K562 (cell line): ENCODE results near the gene ASB18. TPM values are rescaled to one million over a fixed set of nuclear protein-coding genes. Genes with fewer than 3 reads are reported as not detected.
A peak's percentile ranks its signal among the peaks of the same experiment; 100 is the strongest.

Experiments used
- ATAC-seq: fragments of 200-7000 bp; cut with Tn5 transposase; 3 replicates; pipeline ENCODE4 v1.9.1; 2020; ENCODE audit warnings: moderate library complexity
- Bru-seq: library from RNA; stranded (reverse); fragments of 400-500 nt; gene quantifications from one replicate; lab custom pipeline; 2021; lab: Mats Ljungman, UMichigan
- BruChase-seq, 2 experiments: library from RNA; stranded (reverse); fragments of 400-500 nt; gene quantifications; one replicate each; lab custom pipeline; 2021; lab: Mats Ljungman, UMichigan
- BruUV-seq: library from RNA; stranded (reverse); fragments of 400-500 nt; replicated peaks from 2 replicates; lab custom pipeline; 2021; lab: Mats Ljungman, UMichigan
- CTCF ChIA-PET: fragments of 300-600 bp; formaldehyde crosslinking; extraction: SDS; loops from one replicate; lab custom pipeline; 2021; ENCODE audit warnings: low intra/inter-chr PET ratio; lab: Yijun Ruan, JAX
- POLR2A ChIA-PET: fragments of 300-600, 350-650 bp; sonication (Branson Sonifier 250); formaldehyde crosslinking; extraction: SDS; loops from one replicate; lab custom pipeline; 2021; ENCODE audit warnings: antibody characterized with exemption, inconsistent platforms; lab: Yijun Ruan, JAX
- DNase-seq, 4 experiments: peaks; one replicate each; pipeline versions ENCODE4 v3.0.0 to v3.0.0-alpha.2; 2011 to 2018; ENCODE audit warnings: low spot score in 3 of 4, mixed read lengths in 3 of 4; ENCODE audit errors: extremely low read depth in 1 of 4
- FAIRE-seq: peaks from 2 replicates; lab custom pipeline; 2011; peaks lifted over from hg19 to GRCh38; lab: Jason Lieb, UNC
- H2AFZ ChIP-seq: 2 replicates; pipeline ENCODE4 v1.6.0; 2011; ENCODE audit warnings: low read depth, low read length, control low read depth, inconsistent platforms
- H3K27ac ChIP-seq: fragments of 200-600 bp; 3 replicates; pipeline ENCODE4 v1.8.0; 2011; ENCODE audit warnings: low read depth, mild to moderate bottlenecking, control low read depth, inconsistent platforms, low read length, moderate library complexity, mixed read lengths; ENCODE audit errors: extremely low read depth
- H3K27me3 ChIP-seq, 2 experiments: fragments of 300-600 bp in 1 of 2; 2 replicates in 1 of 2; 3 replicates in 1 of 2; pipeline versions ENCODE4 v1.6.0 to v1.8.0; 2011; ENCODE audit warnings: inconsistent platforms in 2 of 2, low read length in 2 of 2, mild to moderate bottlenecking in 1 of 2, mixed read lengths in 1 of 2, moderate library complexity in 1 of 2; ENCODE audit not compliant: control insufficient read depth in 2 of 2, insufficient read depth in 2 of 2
- H3K36me3 ChIP-seq: fragments of 300-600 bp; 3 replicates; pipeline ENCODE4 v1.8.0; 2011; ENCODE audit warnings: mild to moderate bottlenecking, low read length, inconsistent platforms; ENCODE audit not compliant: control insufficient read depth, insufficient read depth
- H3K4me1 ChIP-seq, 2 experiments: fragments of 200-600 bp in 1 of 2; replicated peaks in 1 of 2; 2 replicates in 1 of 2; 3 replicates in 1 of 2; pipeline versions ENCODE4 v1.5.1 to v1.8.0; 2011; ENCODE audit warnings: inconsistent platforms in 2 of 2, low read length in 2 of 2, mild to moderate bottlenecking in 1 of 2, mixed read lengths in 1 of 2, moderate library complexity in 1 of 2; ENCODE audit not compliant: control insufficient read depth in 2 of 2, insufficient read depth in 2 of 2
- H3K4me2 ChIP-seq: 2 replicates; pipeline ENCODE4 v1.6.1; 2011; ENCODE audit warnings: low read length, control low read depth, inconsistent platforms, mixed read lengths; ENCODE audit not compliant: insufficient read depth
- H3K4me3 ChIP-seq: fragments of 200-600 bp; sonication (generic), shearing (Covaris generic); 2 replicates; pipeline ENCODE4 v1.5.1; 2016; ENCODE audit warnings: control low read depth, inconsistent platforms
- H3K79me2 ChIP-seq: fragments of 200-600 bp; 3 replicates; pipeline ENCODE4 v1.8.0; 2011; ENCODE audit warnings: low read length, inconsistent platforms; ENCODE audit not compliant: control insufficient read depth, insufficient read depth
- H3K9ac ChIP-seq, 2 experiments: 2 replicates each; pipeline versions ENCODE4 v1.6.0 to v1.6.1; 2011; ENCODE audit warnings: low read depth in 2 of 2, low read length in 2 of 2, control low read depth in 1 of 2, inconsistent platforms in 1 of 2, mild to moderate bottlenecking in 1 of 2, mixed read lengths in 1 of 2; ENCODE audit not compliant: insufficient read depth in 1 of 2
- H3K9me1 ChIP-seq: one replicate; pipeline ENCODE4 v1.6.0; 2011; ENCODE audit warnings: inconsistent platforms, mild to moderate bottlenecking, low read length, moderate library complexity; ENCODE audit not compliant: control insufficient read depth, insufficient read depth
- H3K9me3 ChIP-seq: replicated peaks from 2 replicates; pipeline ENCODE4 v1.5.1; 2011; ENCODE audit warnings: low read depth, low read length, inconsistent platforms; ENCODE audit not compliant: control insufficient read depth, insufficient read depth
- H4K20me1 ChIP-seq: replicated peaks from 2 replicates; pipeline ENCODE4 v1.6.1; 2011; ENCODE audit warnings: low read length, inconsistent platforms, mixed read lengths; ENCODE audit not compliant: control insufficient read depth, insufficient read depth
- BMI1 ChIP-seq: fragments of 150-350 bp; IDR thresholded peaks from 2 replicates; pipeline ENCODE4 v1.6.1; 2014; ENCODE audit warnings: low read length
- ILF3 ChIP-seq: fragments of 450-650 bp; IDR thresholded peaks from 2 replicates; pipeline ENCODE4 v1.6.1; 2018; ENCODE audit warnings: antibody characterized with exemption, mild to moderate bottlenecking, moderate library complexity, borderline replicate concordance
- KAT7 ChIP-seq: sonication (generic); formaldehyde crosslinking; IDR thresholded peaks from 2 replicates; pipeline ENCODE4 v1.8.0; 2022; ENCODE audit warnings: missing genetic modification reagents, mild to moderate bottlenecking, borderline replicate concordance
- PHB ChIP-seq: fragments of 250-450 bp; sonication (Bioruptor Pico); IDR thresholded peaks from 2 replicates; pipeline ENCODE4 v1.5.0; 2021
- SP1 ChIP-seq: sonication (generic); formaldehyde crosslinking; IDR thresholded peaks from 2 replicates; pipeline ENCODE4 v1.8.1; 2022; ENCODE audit warnings: mild to moderate bottlenecking, missing genetic modification reagents
- TGIF2 ChIP-seq: sonication (generic); formaldehyde crosslinking; IDR thresholded peaks from 2 replicates; pipeline ENCODE4 v1.8.1; 2022; ENCODE audit warnings: mild to moderate bottlenecking, missing genetic modification reagents, moderate library complexity
- ZKSCAN3 ChIP-seq: fragments of 250-450 bp; sonication (Bioruptor Pico); IDR thresholded peaks from 2 replicates; pipeline ENCODE4 v1.4.0; 2020
- ZNF121 ChIP-seq: sonication (generic); formaldehyde crosslinking; conservative IDR thresholded peaks from 2 replicates; pipeline ENCODE4 v1.8.0; 2022; ENCODE audit warnings: missing genetic modification reagents
- ZNF347 ChIP-seq: fragments of 450-650 bp; formaldehyde crosslinking; IDR thresholded peaks from 2 replicates; pipeline ENCODE4 v1.4.0; 2020; ENCODE audit warnings: low read depth, mild to moderate bottlenecking, moderate library complexity
- ZNF436 ChIP-seq: fragments of 250-450, 450-650 bp; sonication (Bioruptor Pico); formaldehyde crosslinking; IDR thresholded peaks from 2 replicates; pipeline ENCODE4 v1.7.0; 2020; ENCODE audit warnings: mild to moderate bottlenecking
- ZNF778 ChIP-seq: fragments of 450-650 bp; formaldehyde crosslinking; IDR thresholded peaks from 2 replicates; pipeline ENCODE4 v1.4.0; 2020; ENCODE audit warnings: mild to moderate bottlenecking, moderate library complexity
- ZNF79 ChIP-seq: fragments of 250-450 bp; sonication (Bioruptor Pico); IDR thresholded peaks from 2 replicates; pipeline ENCODE4 v1.4.0; 2020; ENCODE audit warnings: low read depth, mild to moderate bottlenecking, moderate library complexity
- WGBS: fragments of 100-300 bp; shearing (Covaris generic); methylation state at CpG from one replicate; pipeline ENCODE4 v1.1.6; 2016; ENCODE audit warnings: low coverage, mixed read lengths; ENCODE audit not compliant: insufficient coverage; ENCODE audit errors: missing lambda C conversion rate; 5-methylcytosine and 5-hydroxymethylcytosine counted together
- in situ Hi-C: fragments of 300-500 bp; cut with MboI; formaldehyde crosslinking; loops from 4 replicates; pipeline ENCODE4 v1.15.0; 2018; ENCODE audit warnings: inconsistent platforms, mixed read lengths
- intact Hi-C: fragments of 100-400 bp; cut with micrococcal nuclease; formaldehyde crosslinking; loops from 2 replicates; pipeline ENCODE4 v1.14.2; 2022
- long read RNA-seq, 3 experiments: library from polyadenylated mRNA in 2 of 3; library from RNA in 1 of 3; unstranded in 2 of 3; stranded (forward) in 1 of 3; transcript quantifications; one replicate each; pipeline ENCODE4 v2.0.0, GENCODE V29; 2019 to 2022
- polyA minus RNA-seq, 3 experiments: library from RNA; depleted of rRNA, polyadenylated mRNA; stranded (reverse); fragments of >200 nt; gene quantifications; 2 replicates each; pipeline ENCODE4 v1.2.3, GENCODE V29; 2011
- polyA plus RNA-seq, 8 experiments: library from polyadenylated mRNA; depleted of rRNA in 4 of 8; stranded (reverse) in 5 of 8; unstranded in 3 of 8; fragments of >200 nt; fragmentation: Nextera tagmentation in 2 of 8; fragmentation: Illumina TruSeq in 1 of 8; extraction: Ambion mirVana in 2 of 8; extraction: Trizol in 1 of 8; gene quantifications; 2 replicates each; pipeline versions ENCODE4 v1.2.1 to v1.2.3, GENCODE V29; 2011 to 2014; ENCODE audit warnings: inconsistent platforms in 1 of 8, missing spikeins in 1 of 8
- total RNA-seq, 7 experiments: library from RNA; depleted of rRNA in 6 of 7; stranded (reverse); fragments of >200 nt in 6 of 7; fragmentation: Illumina TruSeq in 2 of 7; extraction: Trizol in 2 of 7; gene quantifications; 2 replicates each; pipeline versions ENCODE4 v1.2.1 to v1.2.3, GENCODE V29; 2011 to 2021; ENCODE audit warnings: low replicate concordance in 1 of 7
- TF ChIP-seq, protein P1 (sequence below): sonication (generic); formaldehyde crosslinking; IDR thresholded peaks from 2 replicates; pipeline ENCODE4 v1.8.1; 2023; ENCODE audit warnings: mild to moderate bottlenecking, missing genetic modification reagents

Gene ASB18, protein sequence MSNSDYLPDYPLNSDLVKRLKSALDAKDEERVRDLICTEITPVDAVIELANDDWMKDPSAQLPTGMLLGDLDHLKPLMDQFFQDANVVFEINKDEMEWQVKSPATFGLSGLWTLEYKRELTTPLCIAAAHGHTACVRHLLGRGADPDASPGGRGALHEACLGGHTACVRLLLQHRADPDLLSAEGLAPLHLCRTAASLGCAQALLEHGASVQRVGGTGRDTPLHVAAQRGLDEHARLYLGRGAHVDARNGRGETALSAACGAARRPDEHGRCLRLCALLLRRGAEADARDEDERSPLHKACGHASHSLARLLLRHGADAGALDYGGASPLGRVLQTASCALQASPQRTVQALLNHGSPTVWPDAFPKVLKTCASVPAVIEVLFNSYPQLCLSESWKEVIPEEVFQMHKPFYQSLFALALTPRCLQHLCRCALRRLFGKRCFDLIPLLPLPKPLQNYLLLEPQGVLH
- not detected in 2 replicates for total RNA-seq (2011; cell fraction: chromatin; rRNA removed; ENCODE audit: low replicate concordance)
- total RNA-seq (2011; cell fraction: nucleolus; rRNA removed), result not detected in 2 replicates
- total RNA-seq (2011; cell fraction: nucleoplasm; rRNA removed), result not detected in 2 replicates
- total RNA-seq (2014; rRNA removed) (not detected in 2 replicates), total RNA-seq (2014; rRNA removed; fragmentation: Illumina TruSeq; extraction: Trizol) (not detected in 2 replicates), total RNA-seq (2015; rRNA removed; fragmentation: Illumina TruSeq; extraction: Trizol) (not detected in 2 replicates), total RNA-seq (2021) (not detected in 2 replicates), polyA plus RNA-seq (2011; rRNA removed) (not detected in 2 replicates), polyA plus RNA-seq (2014; fragmentation: Illumina TruSeq; extraction: Trizol) (not detected in 2 replicates), polyA plus RNA-seq (2014; fragmentation: Nextera tagmentation; extraction: Ambion mirVana) (not detected), polyA plus RNA-seq (2014; rRNA removed) (not detected in 2 replicates), polyA minus RNA-seq (2011; rRNA and poly(A)+ RNA removed) (not detected in 2 replicates), Bru-seq, nascent RNA (percentile 1 among the genes with signal in this experiment), BruChase-seq, experiment 1, labeled RNA remaining after a 2-hour chase (not detected), BruChase-seq, experiment 2, labeled RNA remaining after a 6-hour chase (not detected)
- polyA plus RNA-seq (2011; cell fraction: cytosol; rRNA removed), result not detected in 2 replicates
- polyA plus RNA-seq (2011; cell fraction: nucleus; rRNA removed), result not detected in 2 replicates
- polyA plus RNA-seq (2012), result not detected in 2 replicates
- not detected in 2 replicates for polyA minus RNA-seq (2011; cell fraction: cytosol; rRNA and poly(A)+ RNA removed)
- not detected in 2 replicates for polyA minus RNA-seq (2011; cell fraction: nucleus; rRNA and poly(A)+ RNA removed)
- long read RNA-seq, experiment 1, result 0 reads
- long read RNA-seq, experiment 2, result 0 reads
- long read RNA-seq, experiment 3, result 0 reads

- Histone ChIP-seq H3K27ac (no peak within 1 kb of the TSS), H2AFZ (no peak within 1 kb of the TSS), H3K9ac (no peak within 1 kb of the TSS), H3K9me1 (no peaks in the 10 kb centered on the region), H4K20me1 (no peaks in the 10 kb centered on the region), H3K4me3 (no peak within 1 kb of the TSS), H3K9me3 (no peaks in the 10 kb centered on the region), H3K4me1 (no peaks in the 10 kb centered on the region), H3K4me2 (no peak within 1 kb of the TSS), H3K36me3 (no peaks in the 10 kb centered on the region), H3K27me3 (peaks cover 0 to 11% of the 10 kb centered on the region in 2 experiments; a peak in 2 of 5 replicates), H3K79me2 (no peaks in the 10 kb centered on the region)
- no TSS peak for BruUV-seq
- in situ Hi-C loops (no loop called here), intact Hi-C loops (no loop called here)
- WGBS, result 7% methylated on average over 4 of the region's 8 CpGs
- no peak for TF ChIP-seq BMI1
- TF ChIP-seq ZNF347 (CRISPR knock-in tag), result no peak
- no peak for TF ChIP-seq PHB
- no peak for TF ChIP-seq ZNF778 (CRISPR knock-in tag)
- TF ChIP-seq ILF3, result no peak
- no peak for TF ChIP-seq TGIF2 (CRISPR knock-in tag)
- TF ChIP-seq, protein P1, sequence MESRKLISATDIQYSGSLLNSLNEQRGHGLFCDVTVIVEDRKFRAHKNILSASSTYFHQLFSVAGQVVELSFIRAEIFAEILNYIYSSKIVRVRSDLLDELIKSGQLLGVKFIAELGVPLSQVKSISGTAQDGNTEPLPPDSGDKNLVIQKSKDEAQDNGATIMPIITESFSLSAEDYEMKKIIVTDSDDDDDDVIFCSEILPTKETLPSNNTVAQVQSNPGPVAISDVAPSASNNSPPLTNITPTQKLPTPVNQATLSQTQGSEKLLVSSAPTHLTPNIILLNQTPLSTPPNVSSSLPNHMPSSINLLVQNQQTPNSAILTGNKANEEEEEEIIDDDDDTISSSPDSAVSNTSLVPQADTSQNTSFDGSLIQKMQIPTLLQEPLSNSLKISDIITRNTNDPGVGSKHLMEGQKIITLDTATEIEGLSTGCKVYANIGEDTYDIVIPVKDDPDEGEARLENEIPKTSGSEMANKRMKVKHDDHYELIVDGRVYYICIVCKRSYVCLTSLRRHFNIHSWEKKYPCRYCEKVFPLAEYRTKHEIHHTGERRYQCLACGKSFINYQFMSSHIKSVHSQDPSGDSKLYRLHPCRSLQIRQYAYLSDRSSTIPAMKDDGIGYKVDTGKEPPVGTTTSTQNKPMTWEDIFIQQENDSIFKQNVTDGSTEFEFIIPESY (CRISPR knock-in tag), result no peak
- TF ChIP-seq ZNF121 (CRISPR knock-in tag), result no peak
- no peak for TF ChIP-seq ZNF79 (CRISPR knock-in tag)
- TF ChIP-seq ZNF436, result no peak
- TF ChIP-seq SP1 (CRISPR knock-in tag), result no peak
- TF ChIP-seq KAT7 (CRISPR knock-in tag), result no peak
- TF ChIP-seq ZKSCAN3 (CRISPR knock-in tag), result no peak
- FAIRE-seq (no peak), DNase-seq (no peak), ATAC-seq (no peak)
- ChIA-PET CTCF (no interaction called here), POLR2A (interaction anchor here (0.6 kb wide), 1 partner anchor 14 kb away, joined by 3 read pairs; no protein-coding TSS in a partner anchor)
Measured at GRCh38 chr2:236264256-236264655, at the start of gene ASB18. TSS of gene ASB18 (minus strand) at chr2:236264406. CDS start at chr2:236264345, 61 bp downstream.
